TTC549 (cell line): ENCODE results near the gene CDH2.

Experiments used
- FAIRE-seq: peaks from 2 replicates; lab custom pipeline; 2012; peaks lifted over from hg19 to GRCh38; lab: Jason Lieb, UNC

Gene CDH2

GRCh38 chr18:28176948-28177827 is at the start of gene CDH2:
TSS of gene CDH2 (minus strand) at chr18:28177130. CDS start at chr18:28177022, 108 bp downstream.
- no peak for FAIRE-seq

GRCh38 chr18:28212060-28212459 is 35.1 kb upstream of the CDH2 start:
- FAIRE-seq: no peak

GRCh38 chr18:28208712-28209265 is 31.9 kb upstream of the CDH2 start:
- FAIRE-seq: no peak

- no peak for FAIRE-seq
Measured at GRCh38 chr18:28208268-28208667, 31.3 kb upstream of the CDH2 start.

GRCh38 chr18:28204154-28204553 is 27.2 kb upstream of the CDH2 start:
- no peak for FAIRE-seq

- no peak for FAIRE-seq
Measured at GRCh38 chr18:28201056-28201455, 24.1 kb upstream of the CDH2 start.

- no peak for FAIRE-seq
Measured at GRCh38 chr18:28198620-28199019, 21.7 kb upstream of the CDH2 start.

- no peak for FAIRE-seq
Measured at GRCh38 chr18:28193177-28193778, 16.3 kb upstream of the CDH2 start.

GRCh38 chr18:28189400-28190239 is 12.7 kb upstream of the CDH2 start:
- peak; percentile 76 for FAIRE-seq

- FAIRE-seq: no peak
Measured at GRCh38 chr18:28185121-28185520, 8.2 kb upstream of the CDH2 start.

- FAIRE-seq: no peak
Measured at GRCh38 chr18:28183418-28184078, 6.6 kb upstream of the CDH2 start.

- FAIRE-seq: no peak
Measured at GRCh38 chr18:28181616-28182015, 4.7 kb upstream of the CDH2 start.

GRCh38 chr18:28178720-28179119 is 1.8 kb upstream of the CDH2 start:
- FAIRE-seq: no peak

GRCh38 chr18:28177828-28178635 is 1.1 kb upstream of the CDH2 start:
- no peak for FAIRE-seq

- FAIRE-seq: no peak
Measured at GRCh38 chr18:28176698-28176947, 307 bp downstream of the CDH2 start.

- FAIRE-seq: no peak
Measured at GRCh38 chr18:28175930-28176697, 816 bp downstream of the CDH2 start.

GRCh38 chr18:28175150-28175929 is 1.6 kb downstream of the CDH2 start:
- FAIRE-seq: no peak

- FAIRE-seq: no peak
Measured at GRCh38 chr18:28174181-28174905, 2.6 kb downstream of the CDH2 start.

- FAIRE-seq: no peak
Measured at GRCh38 chr18:28171837-28172236, 5.1 kb downstream of the CDH2 start.
